ENCODE results near the gene CFAP68.

GRCh38 chr11:111833524-111833923, 45.8 kb upstream of the CFAP68 start:
- TF ChIP-seq CTCF (IDR thresholded peaks at IDR 0.05 in 8 of 11, conservative IDR thresholded peaks at IDR 0.05 in 3 of 11) (no peak), POLR2AphosphoS5 (IDR thresholded peaks at IDR 0.05) (no peak), POLR2A (IDR thresholded peaks at IDR 0.05) (no peak)

Measured in spleen (tissue), 7 donors.